Measurements from ENCODE around the gene STK10.

- TF ChIP-seq, protein P1, sequence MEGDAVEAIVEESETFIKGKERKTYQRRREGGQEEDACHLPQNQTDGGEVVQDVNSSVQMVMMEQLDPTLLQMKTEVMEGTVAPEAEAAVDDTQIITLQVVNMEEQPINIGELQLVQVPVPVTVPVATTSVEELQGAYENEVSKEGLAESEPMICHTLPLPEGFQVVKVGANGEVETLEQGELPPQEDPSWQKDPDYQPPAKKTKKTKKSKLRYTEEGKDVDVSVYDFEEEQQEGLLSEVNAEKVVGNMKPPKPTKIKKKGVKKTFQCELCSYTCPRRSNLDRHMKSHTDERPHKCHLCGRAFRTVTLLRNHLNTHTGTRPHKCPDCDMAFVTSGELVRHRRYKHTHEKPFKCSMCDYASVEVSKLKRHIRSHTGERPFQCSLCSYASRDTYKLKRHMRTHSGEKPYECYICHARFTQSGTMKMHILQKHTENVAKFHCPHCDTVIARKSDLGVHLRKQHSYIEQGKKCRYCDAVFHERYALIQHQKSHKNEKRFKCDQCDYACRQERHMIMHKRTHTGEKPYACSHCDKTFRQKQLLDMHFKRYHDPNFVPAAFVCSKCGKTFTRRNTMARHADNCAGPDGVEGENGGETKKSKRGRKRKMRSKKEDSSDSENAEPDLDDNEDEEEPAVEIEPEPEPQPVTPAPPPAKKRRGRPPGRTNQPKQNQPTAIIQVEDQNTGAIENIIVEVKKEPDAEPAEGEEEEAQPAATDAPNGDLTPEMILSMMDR (IDR thresholded peaks at IDR 0.05; ENCODE audit: low read depth, low read length, missing input control), result no peak
- no peak for TF ChIP-seq EGR1 (IDR thresholded peaks at IDR 0.05; ENCODE audit: low read depth in 2 of 2)
- TF ChIP-seq RAD21 (IDR thresholded peaks at IDR 0.05), result no peak
- TF ChIP-seq RXRA (IDR thresholded peaks at IDR 0.05), result no peak
- no peak for TF ChIP-seq REST (IDR thresholded peaks at IDR 0.05)
- TF ChIP-seq JUND (IDR thresholded peaks at IDR 0.05), result no peak
- no peak for TF ChIP-seq TAF1 (conservative IDR thresholded peaks at IDR 0.05)
- no peak for TF ChIP-seq MAX (IDR thresholded peaks at IDR 0.05)
- no peak for TF ChIP-seq ATF3 (IDR thresholded peaks at IDR 0.05)
- no peak for TF ChIP-seq FOXA1 (IDR thresholded peaks at IDR 0.05)
- TF ChIP-seq HNF4A (conservative IDR thresholded peaks at IDR 0.05), result no peak
Observed at GRCh38 chr5:172223901-172224873, 36.2 kb upstream of the STK10 start.
